Measurements from ENCODE around the gene HMCN2.
"Not testable (repeated sequence)": the region's sequence is repeated elsewhere in the genome, so short reads cannot be mapped to it uniquely, and the experiment has no call there.

The HMCN2 gene

GRCh38 chr9:130432362-130432761 is 166.8 kb downstream of the HMCN2 start:
- H3K27me3 Mint-ChIP-seq (ENCODE audit: low read depth, poor library complexity): peaks cover 54% of the 10 kb centered on the region
- H3K36me3 Mint-ChIP-seq (ENCODE audit: low read depth): no peaks in the 10 kb centered on the region
- peaks cover 35% of the 10 kb centered on the region for H3K4me1 Mint-ChIP-seq
- no peak for DNase-seq
- peaks cover 4% of the 10 kb centered on the region for H3K9me3 Mint-ChIP-seq
- H3K4me3 Mint-ChIP-seq: no peak overlapping the region
- no peak for TF ChIP-seq CTCF (IDR thresholded peaks at IDR 0.05)
- H3K27ac Mint-ChIP-seq: no peak overlapping the region

GRCh38 chr9:130432796-130433167 is 167.2 kb downstream of the HMCN2 start:
- no peak overlapping the region for H3K27ac Mint-ChIP-seq
- H3K4me1 Mint-ChIP-seq: peaks cover 36% of the 10 kb centered on the region
- no peaks in the 10 kb centered on the region for H3K36me3 Mint-ChIP-seq (ENCODE audit: low read depth)
- peaks cover 59% of the 10 kb centered on the region for H3K27me3 Mint-ChIP-seq (ENCODE audit: low read depth, poor library complexity)
- peaks cover 4% of the 10 kb centered on the region for H3K9me3 Mint-ChIP-seq
- H3K4me3 Mint-ChIP-seq: peak overlapping the region; percentile 50
- no peak for DNase-seq
- no peak for TF ChIP-seq CTCF (IDR thresholded peaks at IDR 0.05)

- H3K9me3 Mint-ChIP-seq: peaks cover 4% of the 10 kb centered on the region
- H3K36me3 Mint-ChIP-seq (ENCODE audit: low read depth): no peaks in the 10 kb centered on the region
- DNase-seq: peak; percentile 85
- peak; percentile 76 for TF ChIP-seq CTCF (IDR thresholded peaks at IDR 0.05)
- H3K4me3 Mint-ChIP-seq: peak overlapping the region; percentile 64
- peaks cover 30% of the 10 kb centered on the region for H3K4me1 Mint-ChIP-seq
- H3K27ac Mint-ChIP-seq: no peak overlapping the region
- peaks cover 61% of the 10 kb centered on the region for H3K27me3 Mint-ChIP-seq (ENCODE audit: low read depth, poor library complexity)
These were observed 167.8 kb downstream of the HMCN2 start for GRCh38 chr9:130433168-130433946.

GRCh38 chr9:130433947-130434262 is 168.3 kb downstream of the HMCN2 start:
- H3K4me3 Mint-ChIP-seq: peak overlapping the region; percentile 25
- H3K27ac Mint-ChIP-seq: no peak overlapping the region
- no peak for TF ChIP-seq CTCF (IDR thresholded peaks at IDR 0.05)

GRCh38 chr9:130434656-130435055 is 169.1 kb downstream of the HMCN2 start:
- H3K36me3 Mint-ChIP-seq (ENCODE audit: low read depth); H3K9me3 Mint-ChIP-seq; H3K27ac Mint-ChIP-seq; H3K4me3 Mint-ChIP-seq; DNase-seq: not testable (repeated sequence)
- Mint-ChIP-seq H3K27me3 (ENCODE audit: low read depth, poor library complexity) (peaks cover 67% of the 10 kb centered on the region), H3K4me1 (peaks cover 20% of the 10 kb centered on the region)

More at GRCh38 chr9:130433947-130434262, 168.3 kb downstream of the HMCN2 start:
- H3K4me1 Mint-ChIP-seq: peaks cover 25% of the 10 kb centered on the region
- peaks cover 4% of the 10 kb centered on the region for H3K9me3 Mint-ChIP-seq
- no peaks in the 10 kb centered on the region for H3K36me3 Mint-ChIP-seq (ENCODE audit: low read depth)
- DNase-seq: no peak
- H3K27me3 Mint-ChIP-seq (ENCODE audit: low read depth, poor library complexity): peaks cover 61% of the 10 kb centered on the region

GRCh38 chr9:130437011-130437789 is 171.6 kb downstream of the HMCN2 start:
- Mint-ChIP-seq H3K27ac (no peak overlapping the region), H3K4me1 (peaks cover 15% of the 10 kb centered on the region), H3K9me3 (peaks cover 27% of the 10 kb centered on the region), H3K4me3 (no peak overlapping the region), H3K27me3 (ENCODE audit: low read depth, poor library complexity) (peaks cover 59% of the 10 kb centered on the region), H3K36me3 (ENCODE audit: low read depth) (peaks cover 15% of the 10 kb centered on the region)
- no peak for DNase-seq
- TF ChIP-seq CTCF (IDR thresholded peaks at IDR 0.05): no peak

Data from nephron progenitor cell (in vitro differentiated cells).